Measurements from ENCODE around the gene SLC9A3.
A peak's percentile ranks its signal among the peaks of the same experiment; 100 is the strongest.

Gene SLC9A3

DNA sequence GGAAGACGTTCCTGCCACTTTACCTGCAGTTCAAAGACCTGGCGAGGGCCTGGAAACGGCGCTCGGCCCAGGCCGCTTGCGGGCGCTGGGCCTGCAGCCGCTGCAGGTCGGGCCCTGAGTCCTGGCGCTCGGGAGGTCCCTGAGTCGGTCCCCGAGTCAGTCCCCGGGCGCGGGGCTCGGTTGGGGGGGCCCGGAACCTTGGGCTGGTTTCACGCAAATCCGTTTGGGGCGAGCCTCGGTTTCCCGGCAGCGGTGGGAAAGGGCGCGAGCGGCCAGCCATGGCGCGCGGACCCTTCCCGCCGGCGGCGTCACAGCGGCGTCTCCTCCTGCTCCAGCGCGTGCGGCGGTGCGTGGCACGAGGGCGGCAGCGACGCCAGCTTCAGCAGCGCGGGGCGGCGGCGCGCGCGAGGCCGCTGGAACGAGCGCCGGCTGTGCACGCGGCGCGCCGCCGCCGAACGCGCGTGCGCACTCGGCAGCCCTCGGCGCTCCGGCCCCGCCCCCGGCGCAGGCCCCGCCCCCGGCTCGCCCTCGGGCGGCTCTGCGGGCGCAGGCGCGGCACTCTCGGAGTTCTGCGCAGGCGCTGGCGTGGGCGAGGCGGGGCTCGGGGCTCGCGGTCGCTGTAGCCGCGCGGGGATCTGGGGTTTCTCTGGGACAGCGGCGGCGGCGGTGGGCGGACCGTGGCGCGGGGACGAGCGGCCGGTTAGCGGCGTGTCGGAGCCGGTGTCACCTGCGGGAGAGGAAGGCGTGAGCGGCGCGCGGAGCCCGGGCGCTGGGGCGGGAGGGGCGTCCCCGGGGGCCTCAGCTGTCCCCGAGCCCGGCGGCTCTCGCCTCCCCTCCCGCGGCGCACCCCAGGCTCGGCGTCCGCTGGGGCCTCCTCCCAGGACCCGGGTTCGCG, 51.3 kb downstream of the SLC9A3 start:
- peaks cover 27 to 79% (median 62%) of the 10 kb centered on the region in 11 experiments; a peak in 20 of 22 replicates for H4K20me1 ChIP-seq
- H3K27ac ChIP-seq, result peak overlapping the region; percentile 63 to 94 (median 90)
- peaks cover 18 to 31% (median 28%) of the 10 kb centered on the region in 11 experiments; a peak in 21 of 22 replicates for H3K36me3 ChIP-seq
- H3K4me2 ChIP-seq, result peak overlapping the region; percentile 96 to 100 (median 100)
- H3K4me1 ChIP-seq, result peaks cover 28 to 60% (median 47%) of the 10 kb centered on the region in 10 experiments
- no peak for TF ChIP-seq Cebpa-rat (IDR thresholded peaks at IDR 0.05)
- peak overlapping the region; percentile 69 to 88 (median 80) for H3K4me3 ChIP-seq
- peaks cover 40 to 48% (median 47%) of the 10 kb centered on the region in 11 experiments for H3K27me3 ChIP-seq
- peak overlapping the region; percentile 79 to 96 (median 90) for H3K9ac ChIP-seq
- no peaks in the 10 kb centered on the region for H3K9me3 ChIP-seq (replicated peaks in 1 of 11)

DNA sequence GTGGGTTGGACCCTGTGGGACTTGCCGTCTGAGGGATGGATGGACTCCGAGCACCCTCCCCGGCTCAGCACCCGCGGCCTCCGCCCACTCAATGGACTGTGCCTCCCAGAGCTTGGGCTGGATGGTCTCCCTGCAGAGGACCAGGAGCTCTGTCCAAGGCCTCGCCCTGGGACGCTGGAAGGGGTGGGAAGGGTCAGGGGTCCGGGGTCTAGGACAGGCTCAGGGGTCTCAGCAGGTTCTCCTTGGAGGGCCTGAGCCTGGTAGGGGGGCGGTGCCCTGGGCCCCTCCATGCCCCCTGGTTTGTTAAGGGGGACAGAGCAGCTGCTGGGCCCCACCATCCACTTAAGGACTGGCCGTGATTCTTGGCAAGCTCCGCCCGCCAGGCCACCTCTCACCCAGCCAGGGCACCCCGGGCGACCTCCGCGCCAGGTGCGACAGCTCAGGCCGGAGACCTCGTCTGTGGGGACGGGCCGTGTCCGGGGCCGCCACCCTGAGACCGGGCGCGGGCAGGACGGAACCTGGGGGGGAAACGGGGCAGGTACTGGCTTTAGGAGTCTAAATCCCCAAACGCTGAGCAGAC, 52.1 kb downstream of the SLC9A3 start:
- H4K20me1 ChIP-seq, result peaks cover 27 to 72% (median 55%) of the 10 kb centered on the region in 11 experiments; a peak in 20 of 22 replicates
- H3K9me3 ChIP-seq (replicated peaks in 1 of 11), result no peaks in the 10 kb centered on the region
- H3K4me1 ChIP-seq, result peaks cover 28 to 53% (median 44%) of the 10 kb centered on the region in 10 experiments
- TF ChIP-seq Cebpa-rat (IDR thresholded peaks at IDR 0.05), result no peak
- peak overlapping the region; percentile 79 to 96 (median 90) for H3K9ac ChIP-seq
- H3K4me2 ChIP-seq, result peak overlapping the region; percentile 93 to 100 (median 99)
- H3K4me3 ChIP-seq, result peak overlapping the region; percentile 69 to 88 (median 80)
- H3K36me3 ChIP-seq, result peaks cover 19 to 33% (median 28%) of the 10 kb centered on the region in 11 experiments
- peaks cover 35 to 40% (median 39%) of the 10 kb centered on the region in 11 experiments for H3K27me3 ChIP-seq
- peak overlapping the region; percentile 62 to 94 (median 90) for H3K27ac ChIP-seq

DNA sequence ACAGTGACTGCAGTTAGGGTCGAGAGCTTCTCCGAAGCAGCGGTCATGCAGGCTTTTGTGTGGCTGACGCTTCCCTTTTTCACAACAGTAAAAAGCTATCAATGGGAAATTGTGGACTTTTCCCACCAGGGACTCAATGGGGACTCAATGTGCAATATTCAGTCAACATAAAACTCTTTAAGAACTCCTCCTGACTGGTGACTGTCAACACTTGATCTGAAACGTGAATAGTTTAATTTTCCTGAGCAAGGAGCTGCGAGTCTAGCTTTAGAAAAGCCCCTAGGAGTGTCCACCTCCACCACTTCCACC, 52.5 kb downstream of the SLC9A3 start:
- Histone ChIP-seq H3K36me3 (peaks cover 24 to 37% (median 32%) of the 10 kb centered on the region in 11 experiments), H3K4me3 (peak overlapping the region; percentile 69 to 88 (median 80)), H3K4me1 (peaks cover 28 to 48% (median 41%) of the 10 kb centered on the region in 10 experiments), H3K9me3 (replicated peaks in 1 of 11) (no peaks in the 10 kb centered on the region), H3K4me2 (peak overlapping the region; percentile 93 to 100 (median 99)), H4K20me1 (peaks cover 27 to 72% (median 50%) of the 10 kb centered on the region in 11 experiments; a peak in 20 of 22 replicates), H3K27ac (peak overlapping the region in 5 of 11 experiments; percentile 87 to 93 (median 92); a peak in 3 of 22 replicates), H3K27me3 (peaks cover 30 to 36% (median 35%) of the 10 kb centered on the region in 11 experiments), H3K9ac (peak overlapping the region; percentile 79 to 96 (median 90); a peak in 20 of 22 replicates)
- no peak for TF ChIP-seq Cebpa-rat (IDR thresholded peaks at IDR 0.05)

DNA sequence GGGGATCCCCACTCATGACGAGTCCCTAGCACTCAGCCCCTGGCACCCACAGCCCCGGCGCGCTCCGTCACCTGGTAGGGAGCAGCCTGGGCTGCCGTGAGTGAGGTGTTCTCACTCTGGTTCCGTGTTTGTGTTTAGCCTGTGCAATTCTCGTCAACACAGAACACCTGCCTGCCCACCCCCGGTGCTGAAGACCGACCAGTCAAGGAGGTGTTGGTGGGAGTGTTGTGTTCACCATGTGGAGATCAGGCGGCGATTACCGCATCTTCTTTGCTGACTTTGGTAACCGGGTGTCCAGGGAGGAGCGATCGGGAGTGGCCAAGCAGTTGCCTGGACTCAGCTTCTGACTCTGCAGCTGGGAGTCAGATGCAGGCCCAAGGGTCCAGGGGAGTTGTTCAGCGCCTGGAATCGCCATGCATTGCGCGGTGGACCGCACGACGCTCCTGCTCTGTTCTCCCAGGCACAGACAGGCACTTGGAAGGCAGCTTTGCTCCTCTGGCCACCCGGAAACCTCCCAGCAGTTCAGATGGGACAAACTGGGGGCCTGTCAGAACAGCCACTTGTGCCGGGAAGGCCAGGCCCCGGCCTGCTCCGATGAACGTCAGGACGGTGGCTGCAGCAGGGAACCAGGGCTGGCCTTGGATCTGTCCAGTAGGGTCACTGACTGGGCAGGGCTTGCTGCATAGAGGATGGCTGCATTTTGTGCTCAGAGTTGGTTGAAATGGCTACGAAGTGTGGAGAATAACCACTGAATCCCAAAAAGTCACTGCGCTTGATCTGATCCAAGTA, 53.1 kb downstream of the SLC9A3 start:
- peak overlapping the region in 6 of 11 experiments; percentile 85 to 96 (median 92); a peak in 8 of 22 replicates for H3K9ac ChIP-seq
- peak overlapping the region; percentile 93 to 100 (median 99) for H3K4me2 ChIP-seq
- H4K20me1 ChIP-seq, result peaks cover 27 to 72% (median 49%) of the 10 kb centered on the region in 11 experiments; a peak in 20 of 22 replicates
- H3K4me1 ChIP-seq, result peaks cover 28 to 45% (median 37%) of the 10 kb centered on the region in 10 experiments
- H3K4me3 ChIP-seq, result peak overlapping the region in 4 of 10 experiments; percentile 4 to 88 (median 72); a peak in 5 of 20 replicates
- no peak overlapping the region for H3K27ac ChIP-seq
- no peaks in the 10 kb centered on the region for H3K9me3 ChIP-seq (replicated peaks in 1 of 11)
- H3K36me3 ChIP-seq, result peaks cover 29 to 43% (median 37%) of the 10 kb centered on the region in 11 experiments
- H3K27me3 ChIP-seq, result peaks cover 25 to 30% (median 29%) of the 10 kb centered on the region in 11 experiments
- TF ChIP-seq Cebpa-rat (IDR thresholded peaks at IDR 0.05), result no peak

DNA sequence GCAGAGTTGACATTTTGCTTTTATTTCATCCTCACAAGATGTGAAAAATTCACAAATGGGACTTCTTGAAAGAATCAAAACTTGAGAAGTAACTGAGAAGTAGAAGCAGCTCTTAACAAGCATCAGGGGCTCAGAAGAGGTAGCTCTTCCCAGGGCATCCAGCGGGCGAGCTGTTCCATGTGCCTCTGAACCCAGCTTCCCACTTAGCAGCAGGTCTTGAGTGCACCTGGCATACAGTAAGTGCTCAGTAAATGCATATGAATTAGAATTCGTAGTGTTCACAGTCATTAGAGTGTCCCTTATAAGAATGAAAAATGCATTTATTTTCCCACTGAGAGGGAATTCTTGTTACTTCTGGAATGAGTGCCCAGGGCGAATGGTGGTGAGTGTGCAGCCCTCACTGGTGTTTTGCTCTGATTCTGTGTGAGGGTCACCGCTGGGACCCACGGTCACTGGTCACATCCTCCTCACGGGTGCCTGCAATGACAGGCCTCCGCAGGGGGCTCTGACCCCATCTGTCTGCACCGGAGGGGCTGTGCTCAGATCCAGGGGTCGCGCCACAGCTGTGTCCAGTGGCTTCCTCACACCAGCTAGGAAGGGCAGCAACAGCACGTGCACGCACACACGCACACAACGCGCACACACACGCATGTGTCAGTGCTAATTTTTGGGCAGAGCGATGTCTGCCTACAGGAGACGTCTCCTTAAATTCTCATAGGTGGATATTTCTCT, 54.3 kb downstream of the SLC9A3 start:
- Histone ChIP-seq H3K4me2 (peak overlapping the region in 6 of 11 experiments; percentile 22 to 100 (median 99); a peak in 5 of 22 replicates), H4K20me1 (peaks cover 26 to 72% (median 39%) of the 10 kb centered on the region in 11 experiments; a peak in 21 of 22 replicates), H3K4me1 (peaks cover 30 to 43% (median 38%) of the 10 kb centered on the region in 10 experiments), H3K9me3 (replicated peaks in 1 of 11) (no peaks in the 10 kb centered on the region), H3K27me3 (peaks cover 13 to 18% (median 17%) of the 10 kb centered on the region in 11 experiments), H3K36me3 (peaks cover 39 to 55% (median 49%) of the 10 kb centered on the region in 11 experiments), H3K9ac (no peak overlapping the region), H3K4me3 (no peak overlapping the region), H3K27ac (no peak overlapping the region)
- no peak for TF ChIP-seq Cebpa-rat (IDR thresholded peaks at IDR 0.05)

DNA sequence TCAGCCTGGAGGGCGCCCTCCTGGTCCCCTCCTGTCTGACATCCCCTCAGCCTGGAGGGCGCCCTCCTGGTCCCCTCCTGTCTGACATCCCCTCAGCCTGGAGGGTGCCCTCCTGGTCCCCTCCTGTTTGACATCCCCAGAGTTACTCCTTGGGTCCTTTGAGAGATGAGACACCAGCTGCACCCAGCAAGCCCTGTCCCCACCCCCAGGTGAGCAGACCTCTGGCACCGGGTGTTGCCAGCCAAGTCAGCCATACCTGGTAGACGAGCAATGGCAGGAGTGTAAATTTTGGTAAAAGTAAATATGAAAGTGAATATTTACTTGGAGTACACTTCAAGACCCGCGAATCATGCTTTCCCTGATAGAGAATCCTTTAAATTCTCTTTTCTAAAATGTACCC, 55.8 kb downstream of the SLC9A3 start:
- H3K4me1 ChIP-seq, result peaks cover 42 to 46% (median 44%) of the 10 kb centered on the region in 10 experiments
- no peak for TF ChIP-seq Cebpa-rat (IDR thresholded peaks at IDR 0.05)
- H3K9me3 ChIP-seq (replicated peaks in 1 of 11), result no peaks in the 10 kb centered on the region
- H4K20me1 ChIP-seq, result peaks cover 23 to 73% (median 34%) of the 10 kb centered on the region in 11 experiments; a peak in 19 of 22 replicates
- H3K4me3 ChIP-seq, result no peak overlapping the region
- H3K27me3 ChIP-seq, result peaks cover 1 to 3% (median 2%) of the 10 kb centered on the region in 11 experiments; a peak in 21 of 22 replicates
- peaks cover 47 to 68% (median 59%) of the 10 kb centered on the region in 11 experiments for H3K36me3 ChIP-seq
- H3K4me2 ChIP-seq, result no peak overlapping the region
- no peak overlapping the region for H3K9ac ChIP-seq
- no peak overlapping the region for H3K27ac ChIP-seq

DNA sequence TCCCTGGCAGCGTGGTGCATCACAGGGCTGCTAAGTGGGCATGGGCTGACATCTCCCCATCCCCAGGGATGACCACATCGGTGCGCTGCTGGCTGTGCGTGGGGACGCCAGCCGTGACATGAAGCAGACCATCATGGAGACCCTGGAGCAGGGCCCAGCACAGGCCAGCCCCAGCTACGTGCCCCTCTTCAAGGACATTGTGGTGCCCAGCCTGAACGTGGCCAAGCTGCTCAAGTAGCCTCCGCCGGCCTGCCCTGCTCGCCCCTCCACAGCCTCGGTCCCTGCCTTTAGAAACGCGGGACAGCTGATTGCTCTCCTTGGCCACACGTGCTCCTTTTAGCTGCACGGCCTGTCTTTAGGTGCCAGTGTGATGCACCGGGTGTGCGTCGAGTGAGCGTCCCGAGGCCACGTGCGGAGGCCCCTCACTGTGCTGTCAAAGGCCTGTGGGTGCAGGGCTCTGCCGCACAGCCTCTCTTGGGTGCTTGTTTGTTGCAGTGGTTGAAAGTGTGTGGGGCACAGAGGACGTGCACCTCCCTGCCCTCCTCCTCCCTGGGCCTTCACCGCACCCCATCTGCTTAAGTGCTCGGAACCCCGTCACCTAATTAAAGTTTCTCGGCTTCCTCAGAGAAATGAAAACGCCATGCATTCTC, 57.5 kb downstream of the SLC9A3 start:
- no peak overlapping the region for H3K9ac ChIP-seq
- peaks cover 22 to 74% (median 39%) of the 10 kb centered on the region in 11 experiments; a peak in 19 of 22 replicates for H4K20me1 ChIP-seq
- no peak for TF ChIP-seq Cebpa-rat (IDR thresholded peaks at IDR 0.05)
- peaks cover 32 to 36% (median 35%) of the 10 kb centered on the region in 10 experiments for H3K4me1 ChIP-seq
- H3K27ac ChIP-seq, result no peak overlapping the region
- H3K4me2 ChIP-seq, result no peak overlapping the region
- H3K36me3 ChIP-seq, result peaks cover 63 to 84% (median 73%) of the 10 kb centered on the region in 11 experiments
- no peak overlapping the region for H3K4me3 ChIP-seq
- H3K9me3 ChIP-seq (replicated peaks in 1 of 11), result no peaks in the 10 kb centered on the region
- no peaks in the 10 kb centered on the region for H3K27me3 ChIP-seq
